AG09319 (cell line): ENCODE measurements around the gene TTLL11.

Experiments
- DNase-seq: peaks from one replicate; pipeline ENCODE4 v3.0.0-alpha.2; 2010; ENCODE audit warnings: low read depth; ENCODE audit errors: extremely low read depth
- TF ChIP-seq, protein P1 (sequence below): IDR thresholded peaks from 2 replicates; pipeline ENCODE4 v1.5.1; 2011; ENCODE audit warnings: low read depth, mild to moderate bottlenecking, inconsistent platforms, low read length, moderate library complexity

The TTLL11 gene, protein sequence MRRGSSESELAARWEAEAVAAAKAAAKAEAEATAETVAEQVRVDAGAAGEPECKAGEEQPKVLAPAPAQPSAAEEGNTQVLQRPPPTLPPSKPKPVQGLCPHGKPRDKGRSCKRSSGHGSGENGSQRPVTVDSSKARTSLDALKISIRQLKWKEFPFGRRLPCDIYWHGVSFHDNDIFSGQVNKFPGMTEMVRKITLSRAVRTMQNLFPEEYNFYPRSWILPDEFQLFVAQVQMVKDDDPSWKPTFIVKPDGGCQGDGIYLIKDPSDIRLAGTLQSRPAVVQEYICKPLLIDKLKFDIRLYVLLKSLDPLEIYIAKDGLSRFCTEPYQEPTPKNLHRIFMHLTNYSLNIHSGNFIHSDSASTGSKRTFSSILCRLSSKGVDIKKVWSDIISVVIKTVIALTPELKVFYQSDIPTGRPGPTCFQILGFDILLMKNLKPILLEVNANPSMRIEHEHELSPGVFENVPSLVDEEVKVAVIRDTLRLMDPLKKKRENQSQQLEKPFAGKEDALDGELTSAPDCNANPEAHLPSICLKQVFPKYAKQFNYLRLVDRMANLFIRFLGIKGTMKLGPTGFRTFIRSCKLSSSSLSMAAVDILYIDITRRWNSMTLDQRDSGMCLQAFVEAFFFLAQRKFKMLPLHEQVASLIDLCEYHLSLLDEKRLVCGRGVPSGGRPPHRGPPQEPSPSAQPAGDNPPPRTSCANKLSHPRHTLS

DNA sequence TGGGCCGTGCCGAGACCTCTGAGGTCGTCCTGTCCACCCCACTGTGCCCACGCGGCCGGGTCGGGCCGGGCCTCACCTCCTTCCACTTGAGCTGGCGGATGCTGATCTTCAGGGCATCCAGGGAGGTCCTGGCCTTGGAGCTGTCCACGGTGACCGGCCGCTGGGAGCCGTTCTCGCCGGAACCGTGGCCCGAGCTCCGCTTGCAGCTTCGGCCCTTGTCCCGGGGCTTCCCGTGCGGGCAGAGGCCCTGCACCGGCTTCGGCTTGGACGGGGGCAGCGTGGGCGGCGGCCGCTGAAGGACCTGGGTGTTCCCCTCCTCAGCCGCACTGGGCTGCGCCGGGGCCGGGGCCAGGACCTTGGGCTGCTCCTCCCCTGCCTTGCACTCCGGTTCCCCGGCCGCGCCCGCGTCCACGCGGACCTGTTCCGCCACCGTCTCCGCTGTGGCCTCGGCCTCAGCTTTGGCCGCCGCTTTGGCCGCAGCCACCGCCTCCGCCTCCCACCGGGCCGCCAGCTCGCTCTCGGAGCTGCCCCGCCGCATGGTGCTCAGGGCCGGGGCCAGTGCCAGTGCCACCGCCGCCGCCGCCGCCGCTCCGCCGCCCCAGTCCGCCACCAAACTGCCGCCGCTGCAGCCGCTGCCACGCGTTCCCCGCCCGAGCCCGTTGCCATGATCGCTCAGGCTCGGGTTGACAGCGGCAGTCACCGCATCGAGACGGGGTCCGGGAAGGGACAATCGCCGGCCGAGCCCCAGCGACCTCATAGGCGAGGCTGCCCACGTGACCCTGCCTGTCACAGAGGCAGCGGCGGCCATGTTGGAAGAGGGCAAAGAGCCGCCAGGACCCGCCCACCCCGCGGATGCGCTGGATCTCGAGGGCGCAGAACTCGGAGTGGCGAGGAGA is at the start of gene TTLL11:
Gene TTLL11, minus strand, starts transcription at position 698 of the 896 bp plus-strand sequence. Its CDS starts 160 bp downstream, at position 538.
- TF ChIP-seq, protein P1, sequence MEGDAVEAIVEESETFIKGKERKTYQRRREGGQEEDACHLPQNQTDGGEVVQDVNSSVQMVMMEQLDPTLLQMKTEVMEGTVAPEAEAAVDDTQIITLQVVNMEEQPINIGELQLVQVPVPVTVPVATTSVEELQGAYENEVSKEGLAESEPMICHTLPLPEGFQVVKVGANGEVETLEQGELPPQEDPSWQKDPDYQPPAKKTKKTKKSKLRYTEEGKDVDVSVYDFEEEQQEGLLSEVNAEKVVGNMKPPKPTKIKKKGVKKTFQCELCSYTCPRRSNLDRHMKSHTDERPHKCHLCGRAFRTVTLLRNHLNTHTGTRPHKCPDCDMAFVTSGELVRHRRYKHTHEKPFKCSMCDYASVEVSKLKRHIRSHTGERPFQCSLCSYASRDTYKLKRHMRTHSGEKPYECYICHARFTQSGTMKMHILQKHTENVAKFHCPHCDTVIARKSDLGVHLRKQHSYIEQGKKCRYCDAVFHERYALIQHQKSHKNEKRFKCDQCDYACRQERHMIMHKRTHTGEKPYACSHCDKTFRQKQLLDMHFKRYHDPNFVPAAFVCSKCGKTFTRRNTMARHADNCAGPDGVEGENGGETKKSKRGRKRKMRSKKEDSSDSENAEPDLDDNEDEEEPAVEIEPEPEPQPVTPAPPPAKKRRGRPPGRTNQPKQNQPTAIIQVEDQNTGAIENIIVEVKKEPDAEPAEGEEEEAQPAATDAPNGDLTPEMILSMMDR: no peak
- peak; percentile 81 for DNase-seq

DNA sequence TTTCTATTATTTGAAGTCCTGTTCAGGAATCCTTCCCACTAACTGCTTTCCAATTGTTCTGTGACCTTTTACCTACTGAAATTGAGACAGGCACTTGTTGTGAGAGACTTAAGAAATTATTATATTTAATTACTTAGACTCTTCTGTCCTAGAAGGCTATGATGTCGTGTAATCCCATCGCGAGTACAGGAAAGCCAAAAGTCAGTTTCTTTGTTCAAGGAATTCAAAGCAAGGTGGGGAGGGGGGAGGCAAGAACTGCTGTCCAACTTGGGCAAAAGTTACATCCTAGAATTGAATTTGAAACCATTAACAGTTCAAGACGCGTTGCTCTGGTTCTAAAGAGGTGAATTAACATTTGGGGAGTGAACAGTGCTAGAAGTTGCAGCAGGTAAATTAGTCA is 48.6 kb upstream of the TTLL11 start:
- no peak for DNase-seq
- TF ChIP-seq, protein P1: no peak

DNA sequence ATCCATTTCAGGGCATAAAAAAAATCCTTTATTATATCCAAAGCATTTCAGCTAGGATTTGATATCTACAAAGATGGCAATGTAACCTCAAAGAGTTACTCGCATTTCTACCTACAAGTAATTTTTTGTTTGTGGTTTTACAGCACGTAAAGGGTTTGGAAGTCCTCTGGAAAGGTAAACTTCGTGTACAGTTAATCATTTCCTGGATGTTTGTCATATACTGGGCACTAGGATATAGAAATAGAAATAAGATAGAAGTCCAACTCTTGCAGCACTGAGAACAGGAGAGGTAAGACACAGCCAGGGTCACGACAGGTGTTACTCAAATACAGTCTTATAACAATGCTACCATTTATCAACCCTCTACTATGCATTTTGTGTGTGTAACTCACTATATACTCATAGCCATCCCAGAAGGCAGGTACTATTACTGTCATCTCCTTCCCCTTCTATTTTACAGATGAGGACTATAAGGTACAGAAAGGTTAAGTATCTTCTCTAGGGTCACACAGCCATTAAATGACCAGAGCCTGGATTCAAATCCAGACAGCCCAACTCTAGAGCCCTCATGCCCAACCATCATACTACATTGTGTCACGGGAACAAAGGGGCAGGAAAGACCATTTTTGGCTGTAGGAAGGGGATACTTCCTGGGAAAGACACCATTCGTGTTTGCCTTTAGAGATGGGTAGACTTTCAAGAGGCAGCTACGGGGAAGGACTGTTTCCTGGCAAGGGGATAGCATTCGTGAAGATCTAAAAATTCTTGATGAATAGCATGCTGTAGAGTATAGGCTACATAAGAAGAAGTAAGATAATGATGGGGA is 47.5 kb upstream of the TTLL11 start:
- DNase-seq: no peak
- TF ChIP-seq, protein P1: no peak

DNA sequence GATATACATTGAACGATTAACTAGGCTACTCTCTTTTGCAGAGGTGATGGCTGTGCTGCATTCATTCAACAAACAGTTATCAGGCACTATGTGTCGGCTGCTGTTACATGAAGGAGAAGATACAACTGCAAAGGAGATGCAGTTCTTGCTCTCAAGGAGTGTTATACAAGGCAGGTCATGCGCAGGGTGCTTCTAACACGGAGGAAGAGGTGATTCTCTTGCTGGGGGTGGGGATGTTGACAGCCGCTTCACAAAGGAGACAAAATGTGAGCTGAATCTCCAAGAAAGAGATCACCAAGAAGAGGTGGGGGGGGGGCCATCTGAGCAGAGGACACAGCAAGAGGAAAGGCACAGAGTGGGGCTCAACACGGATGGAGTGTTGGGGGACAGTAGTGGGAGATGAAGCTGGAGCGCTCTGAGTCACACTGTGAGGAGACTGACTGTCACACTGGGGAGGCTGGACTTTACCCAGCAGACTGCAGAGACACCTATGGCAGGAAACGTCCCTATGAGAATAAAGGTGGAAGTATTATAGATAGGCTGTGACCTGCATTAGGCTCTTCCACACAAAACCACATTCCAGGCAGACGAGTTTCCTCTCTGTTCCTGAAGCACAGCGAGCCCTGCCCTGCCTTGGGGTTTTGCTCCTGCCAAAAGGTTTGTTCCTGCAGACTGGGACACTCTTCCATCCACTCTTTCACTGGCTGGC is 45.6 kb upstream of the TTLL11 start:
- DNase-seq: no peak
- TF ChIP-seq, protein P1: no peak

GRCh38 chr9:122135529-122135859 is 42.4 kb upstream of the TTLL11 start:
- TF ChIP-seq, protein P1: no peak
- no peak for DNase-seq

GRCh38 chr9:122134822-122135528 is 41.9 kb upstream of the TTLL11 start:
- TF ChIP-seq, protein P1: no peak
- no peak for DNase-seq
